ENCODE results near the gene NMNAT2.

GRCh38 chr1:183423541-183423940 is 5.4 kb upstream of the NMNAT2 start:
- TF ChIP-seq CTCF (IDR thresholded peaks at IDR 0.05), result no peak
- TF ChIP-seq POLR2A (IDR thresholded peaks at IDR 0.05; ENCODE audit: low read depth), result no peak
- no peak for TF ChIP-seq POLR2AphosphoS5 (IDR thresholded peaks at IDR 0.05)
